Choroid plexus epithelial cell (primary cell): Measurements from ENCODE around the gene ARHGEF18.

Experiments
- DNase-seq: peaks from one replicate; pipeline ENCODE4 v3.0.0-alpha.2; 2010; ENCODE audit warnings: low read depth
- H3K4me3 ChIP-seq: 2 replicates; pipeline ENCODE4 v1.5.1; 2011; ENCODE audit warnings: low read depth, mild to moderate bottlenecking, control low read depth, low read length, moderate library complexity
- TF ChIP-seq, protein P1 (sequence below): conservative IDR thresholded peaks from 2 replicates; pipeline ENCODE4 v1.5.1; 2011; ENCODE audit warnings: low read depth, mild to moderate bottlenecking, control low read depth, inconsistent platforms, low read length, moderate library complexity

Gene ARHGEF18

DNA sequence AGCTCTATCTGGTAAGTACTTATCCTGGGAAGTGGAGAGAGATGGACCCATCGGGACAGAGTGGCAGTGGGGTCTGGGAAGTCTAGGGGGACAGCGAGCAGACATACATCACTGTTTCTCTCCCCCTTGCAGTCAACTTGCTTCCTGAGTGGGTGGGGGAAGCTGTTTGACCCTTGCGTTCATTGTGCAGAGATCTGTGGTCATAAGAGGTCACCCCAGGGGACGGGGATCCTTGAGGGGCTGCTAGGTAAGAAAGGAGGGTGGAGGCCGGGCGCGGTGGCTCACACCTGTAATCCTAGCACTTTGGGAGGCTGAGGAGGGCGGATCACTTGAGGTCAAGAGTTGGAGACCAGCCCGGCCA, 474 bp downstream of the ARHGEF18 start:
- TF ChIP-seq, protein P1, sequence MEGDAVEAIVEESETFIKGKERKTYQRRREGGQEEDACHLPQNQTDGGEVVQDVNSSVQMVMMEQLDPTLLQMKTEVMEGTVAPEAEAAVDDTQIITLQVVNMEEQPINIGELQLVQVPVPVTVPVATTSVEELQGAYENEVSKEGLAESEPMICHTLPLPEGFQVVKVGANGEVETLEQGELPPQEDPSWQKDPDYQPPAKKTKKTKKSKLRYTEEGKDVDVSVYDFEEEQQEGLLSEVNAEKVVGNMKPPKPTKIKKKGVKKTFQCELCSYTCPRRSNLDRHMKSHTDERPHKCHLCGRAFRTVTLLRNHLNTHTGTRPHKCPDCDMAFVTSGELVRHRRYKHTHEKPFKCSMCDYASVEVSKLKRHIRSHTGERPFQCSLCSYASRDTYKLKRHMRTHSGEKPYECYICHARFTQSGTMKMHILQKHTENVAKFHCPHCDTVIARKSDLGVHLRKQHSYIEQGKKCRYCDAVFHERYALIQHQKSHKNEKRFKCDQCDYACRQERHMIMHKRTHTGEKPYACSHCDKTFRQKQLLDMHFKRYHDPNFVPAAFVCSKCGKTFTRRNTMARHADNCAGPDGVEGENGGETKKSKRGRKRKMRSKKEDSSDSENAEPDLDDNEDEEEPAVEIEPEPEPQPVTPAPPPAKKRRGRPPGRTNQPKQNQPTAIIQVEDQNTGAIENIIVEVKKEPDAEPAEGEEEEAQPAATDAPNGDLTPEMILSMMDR, result no peak
- no peak overlapping the region for H3K4me3 ChIP-seq
- no peak for DNase-seq

DNA sequence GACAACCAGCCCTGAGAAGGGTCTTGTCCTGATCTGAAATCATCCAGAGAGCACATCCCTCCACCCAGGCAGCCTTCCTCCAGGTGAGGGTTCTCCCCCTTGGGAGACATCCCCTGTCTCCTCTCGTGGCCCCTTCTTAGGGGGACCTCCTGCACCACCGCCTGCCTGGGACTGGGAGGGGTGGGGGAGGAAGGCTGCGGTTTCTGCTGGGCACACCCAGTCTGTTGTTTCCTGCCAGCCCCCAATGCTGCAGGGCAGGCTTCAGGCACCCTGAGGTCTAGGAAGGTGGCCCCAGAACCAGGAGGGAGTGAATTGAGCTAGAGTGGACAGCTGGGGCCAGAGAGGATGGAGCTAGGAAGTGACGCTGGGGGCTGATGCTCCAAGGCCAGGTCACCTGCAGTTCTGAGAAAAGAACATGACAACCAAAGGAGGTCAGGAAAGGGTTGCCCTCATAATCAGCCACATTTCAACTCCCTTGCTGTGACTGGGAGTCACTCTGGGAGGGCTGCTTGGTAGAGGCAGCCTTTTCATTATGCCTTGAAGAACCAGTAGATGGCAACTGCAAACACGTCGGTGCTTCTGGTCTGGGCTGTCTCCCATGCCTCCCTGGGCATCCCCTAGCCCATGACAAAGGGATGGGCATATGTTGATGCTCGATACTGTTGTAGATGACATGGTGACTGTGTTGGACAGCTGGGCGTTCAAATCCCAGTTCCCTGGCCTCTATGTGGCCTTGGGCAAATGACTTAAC, 1.4 kb downstream of the ARHGEF18 start:
- DNase-seq, result no peak

DNA sequence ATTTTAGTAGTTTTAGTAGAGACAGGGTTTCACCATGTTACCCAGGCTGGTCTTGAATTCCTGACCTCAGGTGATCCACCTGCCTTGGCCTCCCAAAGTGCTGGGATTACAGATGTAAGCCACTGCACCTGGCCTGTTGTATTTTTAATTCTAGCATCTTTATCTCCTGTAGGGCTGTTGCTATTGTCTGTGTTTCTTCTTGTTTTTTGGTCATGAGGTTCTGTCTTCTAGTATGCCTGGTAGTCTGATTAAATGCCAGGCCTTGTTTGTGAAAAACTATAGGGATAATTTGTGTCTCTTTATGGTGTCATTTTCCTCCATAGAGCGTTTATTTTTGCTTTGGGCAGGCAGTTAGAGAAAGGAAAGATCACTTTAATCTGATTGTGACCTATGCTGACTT, 3.1 kb downstream of the ARHGEF18 start:
- no peak overlapping the region for H3K4me3 ChIP-seq
- TF ChIP-seq, protein P1, result no peak
- no peak for DNase-seq

More for the DNA sequence above, 1.4 kb downstream of the ARHGEF18 start:
- TF ChIP-seq, protein P1, result no peak
- H3K4me3 ChIP-seq, result no peak overlapping the region

DNA sequence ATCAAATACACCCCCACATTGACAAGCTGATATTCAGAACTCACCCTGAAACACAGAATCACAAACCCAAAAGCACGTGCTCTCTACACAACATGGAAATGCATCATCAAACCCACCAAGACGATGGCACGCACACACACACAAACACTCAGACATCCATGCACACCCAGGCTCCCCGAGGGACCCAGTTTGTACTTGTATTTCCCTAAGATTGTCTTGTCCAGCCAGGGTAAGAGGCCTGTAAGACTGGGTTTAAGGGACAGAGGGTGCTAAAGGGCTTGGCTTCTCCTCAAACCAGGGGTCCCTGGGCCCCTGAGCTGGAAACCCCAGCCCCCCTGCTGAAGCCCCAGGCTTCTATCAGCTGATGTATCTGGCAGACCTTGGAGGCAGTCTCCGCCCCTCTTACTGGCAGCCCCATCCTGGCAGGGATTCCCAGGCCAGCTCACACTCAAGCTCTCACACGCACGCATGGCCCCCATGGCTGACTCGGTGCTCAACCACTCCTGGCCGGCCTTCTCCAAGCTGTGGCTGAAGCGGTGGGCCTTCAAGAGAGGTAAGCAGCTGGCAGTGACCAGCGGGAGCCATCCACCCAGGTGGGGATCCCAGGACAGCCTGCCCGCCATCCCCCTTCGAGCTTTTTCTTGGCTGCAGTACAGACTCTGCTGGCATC, 6.5 kb downstream of the ARHGEF18 start:
- peak; percentile 9 for DNase-seq
- TF ChIP-seq, protein P1, result no peak
- H3K4me3 ChIP-seq, result no peak overlapping the region

DNA sequence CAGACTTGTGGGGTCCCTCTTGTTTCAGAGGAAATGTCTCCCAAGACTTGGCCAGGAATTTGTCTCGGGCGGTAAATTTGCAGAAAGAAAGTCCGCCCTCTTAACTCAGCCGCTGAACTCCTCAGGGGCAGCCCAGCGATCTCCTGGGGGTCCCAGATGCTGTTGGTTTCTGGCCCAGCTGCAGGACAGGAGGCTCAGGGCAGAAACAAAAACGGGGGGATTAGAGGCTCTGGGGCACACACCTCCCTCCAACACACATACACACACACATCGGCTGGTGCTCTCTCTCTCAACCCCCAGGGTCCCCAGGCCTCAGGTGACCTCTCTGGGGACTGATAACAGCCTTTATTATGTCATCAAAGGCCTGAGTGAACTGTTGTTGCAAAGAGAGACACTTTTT, 7.1 kb downstream of the ARHGEF18 start:
- H3K4me3 ChIP-seq, result no peak overlapping the region
- DNase-seq, result no peak
- TF ChIP-seq, protein P1, result no peak

DNA sequence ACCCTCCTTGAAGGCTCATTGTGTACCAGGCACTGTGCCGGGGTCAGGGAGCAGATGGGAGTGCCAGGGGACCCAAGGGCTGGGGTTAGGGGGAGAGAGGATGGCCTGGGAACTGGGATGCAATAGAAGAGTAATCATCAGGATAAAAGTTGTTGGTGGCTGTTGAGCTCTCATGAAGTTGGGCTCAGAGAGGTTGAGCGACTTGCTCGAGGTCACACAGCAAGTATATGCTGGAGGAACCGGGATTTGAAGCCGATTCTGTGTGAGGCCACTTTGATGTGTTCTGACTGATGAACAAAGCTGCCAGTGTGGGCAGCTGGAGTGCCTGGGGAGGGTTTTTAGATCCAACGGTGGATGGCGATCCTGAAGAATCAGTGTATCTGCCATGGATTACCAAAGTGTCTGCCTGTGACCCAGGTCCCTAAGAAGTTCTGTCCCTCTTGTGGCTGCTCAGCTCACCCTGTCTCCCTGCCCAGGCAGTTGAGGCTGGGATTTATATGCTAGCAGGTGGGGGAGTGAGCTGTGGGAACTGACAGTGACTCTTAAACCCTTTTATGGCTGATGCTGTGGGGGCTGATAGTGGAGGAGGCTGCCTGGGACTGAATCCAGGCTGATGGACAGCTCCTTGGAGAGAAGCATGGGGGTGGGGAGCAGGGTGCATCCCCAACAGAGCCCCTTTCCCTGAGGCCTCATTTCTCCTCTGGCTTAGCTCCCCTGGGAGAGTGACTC, 8.3 kb downstream of the ARHGEF18 start:
- no peak for DNase-seq
- H3K4me3 ChIP-seq, result no peak overlapping the region
- TF ChIP-seq, protein P1, result no peak
